Transverse colon (tissue), 4 donors: ENCODE data around the gene ZNF23.

ENCODE experiments used
- POLR2A ChIP-seq: fragments of 450-650 bp; IDR thresholded peaks from one replicate; pipeline ENCODE4 v1.6.1; 2016; ENCODE audit warnings: antibody characterized with exemption, mild to moderate bottlenecking, moderate library complexity
- POLR2AphosphoS5 ChIP-seq, 3 donors: sonication (generic); formaldehyde crosslinking; IDR thresholded peaks; one replicate each; pipeline ENCODE4 v1.6.1; 2016; ENCODE audit warnings: antibody characterized with exemption in 3 of 3
- TF ChIP-seq, protein P1 (sequence below), 5 experiments: fragments of 200-600 bp in 3 of 5; fragments of 450-650 bp in 2 of 5; sonication (generic) in 3 of 5; IDR thresholded peaks; 1 replicate in 2 of 5; 2 replicates in 3 of 5; pipeline ENCODE4 v1.5.1; 2016 to 2017; ENCODE audit warnings: antibody characterized with exemption in 5 of 5, inconsistent platforms in 3 of 5, mild to moderate bottlenecking in 2 of 5, moderate library complexity in 1 of 5

DNA sequence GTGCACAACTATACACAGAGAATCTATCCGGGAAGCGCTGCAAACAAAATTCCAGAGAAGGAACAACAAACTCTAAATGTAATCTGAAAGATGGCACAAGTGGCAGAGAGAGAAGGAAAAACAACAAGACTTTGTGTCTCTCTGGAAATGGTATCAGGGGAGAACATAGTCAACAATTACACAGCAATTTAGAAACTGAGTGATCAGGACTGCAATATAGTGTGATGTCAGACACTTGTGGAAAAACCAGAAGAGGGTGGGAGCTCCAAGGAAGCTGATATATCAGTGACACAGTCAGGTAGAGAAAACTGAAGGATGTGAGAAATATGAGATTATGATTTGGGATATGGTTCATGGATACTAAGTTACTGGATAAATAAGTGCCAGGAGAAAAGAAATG lies 18.9 kb upstream of the ZNF23 start:
- TF ChIP-seq, protein P1, sequence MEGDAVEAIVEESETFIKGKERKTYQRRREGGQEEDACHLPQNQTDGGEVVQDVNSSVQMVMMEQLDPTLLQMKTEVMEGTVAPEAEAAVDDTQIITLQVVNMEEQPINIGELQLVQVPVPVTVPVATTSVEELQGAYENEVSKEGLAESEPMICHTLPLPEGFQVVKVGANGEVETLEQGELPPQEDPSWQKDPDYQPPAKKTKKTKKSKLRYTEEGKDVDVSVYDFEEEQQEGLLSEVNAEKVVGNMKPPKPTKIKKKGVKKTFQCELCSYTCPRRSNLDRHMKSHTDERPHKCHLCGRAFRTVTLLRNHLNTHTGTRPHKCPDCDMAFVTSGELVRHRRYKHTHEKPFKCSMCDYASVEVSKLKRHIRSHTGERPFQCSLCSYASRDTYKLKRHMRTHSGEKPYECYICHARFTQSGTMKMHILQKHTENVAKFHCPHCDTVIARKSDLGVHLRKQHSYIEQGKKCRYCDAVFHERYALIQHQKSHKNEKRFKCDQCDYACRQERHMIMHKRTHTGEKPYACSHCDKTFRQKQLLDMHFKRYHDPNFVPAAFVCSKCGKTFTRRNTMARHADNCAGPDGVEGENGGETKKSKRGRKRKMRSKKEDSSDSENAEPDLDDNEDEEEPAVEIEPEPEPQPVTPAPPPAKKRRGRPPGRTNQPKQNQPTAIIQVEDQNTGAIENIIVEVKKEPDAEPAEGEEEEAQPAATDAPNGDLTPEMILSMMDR (IDR thresholded peaks at IDR 0.05), result no peak
- no peak for TF ChIP-seq POLR2A
- TF ChIP-seq POLR2AphosphoS5 (IDR thresholded peaks at IDR 0.05), result no peak
